HFFc6 (cell line): ENCODE data around the gene NGEF. TPM values are rescaled to one million over a fixed set of nuclear protein-coding genes. Genes with fewer than 3 reads are reported as not detected.

Source experiments
- DNase-seq: peaks from one replicate; pipeline ENCODE4 v3.0.0-alpha.2; 2018
- H3K27ac Mint-ChIP-seq: 2 replicates; pipeline ENCODE4 v1.8.0; 2020; ENCODE audit warnings: mild to moderate bottlenecking, mixed read lengths
- H3K27me3 Mint-ChIP-seq: 2 replicates; pipeline ENCODE4 v1.8.0; 2021; ENCODE audit warnings: mild to moderate bottlenecking, moderate library complexity, mixed read lengths; ENCODE audit not compliant: insufficient read depth
- H3K36me3 Mint-ChIP-seq: 2 replicates; pipeline ENCODE4 v1.8.0; 2021; ENCODE audit warnings: low read depth, mixed read lengths
- H3K4me1 Mint-ChIP-seq: 2 replicates; pipeline ENCODE4 v1.8.0; 2020; ENCODE audit warnings: low read depth, mixed read lengths
- H3K4me3 Mint-ChIP-seq: 2 replicates; pipeline ENCODE4 v1.8.0; 2020; ENCODE audit warnings: mild to moderate bottlenecking, moderate library complexity, mixed read lengths
- H3K9me3 Mint-ChIP-seq: 2 replicates; pipeline ENCODE4 v1.8.0; 2020; ENCODE audit warnings: mild to moderate bottlenecking, mixed read lengths
- CTCF ChIP-seq: fragments of 200-600 bp; sonication (generic); IDR thresholded peaks from 2 replicates; pipeline ENCODE4 v1.5.0; 2021; ENCODE audit warnings: antibody characterized with exemption, mild to moderate bottlenecking
- total RNA-seq, 6 experiments: library from RNA; stranded (reverse); fragmentation: NEBNext Ultra II Directional; extraction: Animal tissue kit (Norgen Biotek cat#: 25700); gene quantifications; 2 replicates in 1 of 6; 3 replicates in 5 of 6; pipeline ENCODE4 v1.2.3, GENCODE V29; 2021

Gene NGEF
- total RNA-seq, 6 experiments from 2014 or later = 0.20 to 0.36 (median 0.28) TPM; not detected in 3

- Mint-ChIP-seq H3K4me1 (no peaks in the 10 kb centered on the region), H3K36me3 (no peaks in the 10 kb centered on the region), H3K9me3 (no peaks in the 10 kb centered on the region), H3K27me3 (peaks cover 27% of the 10 kb centered on the region), H3K27ac (no peak overlapping the region), H3K4me3 (no peak overlapping the region)
- TF ChIP-seq CTCF = no peak
- DNase-seq = no peak
These were observed 2.3 kb downstream of the NGEF start for GRCh38 chr2:233010569-233011267.

DNA sequence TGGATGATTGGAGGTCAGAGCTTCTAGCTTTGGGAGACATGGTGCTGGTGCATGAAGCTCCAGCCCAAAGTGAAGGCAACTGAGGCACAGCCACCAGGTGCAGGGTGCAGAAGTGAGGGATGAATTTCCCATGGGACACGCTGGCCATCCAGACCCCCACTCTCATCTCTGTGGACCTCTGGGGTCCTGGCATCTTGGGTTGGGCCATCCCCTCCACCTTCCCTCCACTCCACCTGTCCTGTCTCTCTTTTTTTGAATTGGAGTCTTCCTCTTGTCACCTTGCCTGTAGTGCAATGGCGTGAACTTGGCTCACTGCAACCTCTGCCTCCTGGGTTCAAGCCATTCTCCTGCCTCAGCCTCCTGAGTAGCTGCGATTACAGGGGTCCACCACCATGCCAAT, 3.4 kb downstream of the NGEF start:
- TF ChIP-seq CTCF = no peak
- Mint-ChIP-seq H3K4me1 (no peaks in the 10 kb centered on the region), H3K9me3 (no peaks in the 10 kb centered on the region), H3K27me3 (peaks cover 31% of the 10 kb centered on the region), H3K4me3 (no peak overlapping the region), H3K36me3 (no peaks in the 10 kb centered on the region), H3K27ac (no peak overlapping the region)
- no peak for DNase-seq

- H3K4me1 Mint-ChIP-seq = no peaks in the 10 kb centered on the region
- no peak for TF ChIP-seq CTCF
- H3K27me3 Mint-ChIP-seq = peaks cover 43% of the 10 kb centered on the region
- no peak overlapping the region for H3K27ac Mint-ChIP-seq
- no peaks in the 10 kb centered on the region for H3K36me3 Mint-ChIP-seq
- no peak for DNase-seq
- H3K4me3 Mint-ChIP-seq = no peak overlapping the region
- H3K9me3 Mint-ChIP-seq = no peaks in the 10 kb centered on the region
These were observed 5.3 kb downstream of the NGEF start for GRCh38 chr2:233007739-233008138.

DNA sequence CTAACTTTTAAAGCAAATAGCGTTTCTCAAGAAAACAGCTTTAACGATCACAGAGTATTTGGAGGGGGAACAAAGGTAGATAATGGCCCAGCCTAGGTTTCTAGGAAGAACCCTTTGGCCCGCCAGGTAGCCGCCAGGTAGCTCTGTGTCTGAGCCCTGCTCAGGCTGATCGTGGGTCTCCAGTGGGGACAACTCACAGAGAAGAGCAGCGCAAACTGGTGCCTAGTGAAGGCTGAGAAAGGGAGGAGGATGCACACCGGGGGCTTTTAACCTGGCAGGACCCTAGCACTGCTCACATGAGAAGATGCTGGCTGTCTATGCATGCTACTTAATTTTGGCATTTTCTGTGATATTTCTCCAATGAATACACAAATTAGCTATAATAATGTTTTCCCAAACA, 5.8 kb downstream of the NGEF start:
- no peak for DNase-seq
- Mint-ChIP-seq H3K4me1 (no peaks in the 10 kb centered on the region), H3K36me3 (no peaks in the 10 kb centered on the region), H3K4me3 (no peak overlapping the region), H3K27ac (no peak overlapping the region), H3K27me3 (peaks cover 44% of the 10 kb centered on the region), H3K9me3 (no peaks in the 10 kb centered on the region)
- no peak for TF ChIP-seq CTCF

DNA sequence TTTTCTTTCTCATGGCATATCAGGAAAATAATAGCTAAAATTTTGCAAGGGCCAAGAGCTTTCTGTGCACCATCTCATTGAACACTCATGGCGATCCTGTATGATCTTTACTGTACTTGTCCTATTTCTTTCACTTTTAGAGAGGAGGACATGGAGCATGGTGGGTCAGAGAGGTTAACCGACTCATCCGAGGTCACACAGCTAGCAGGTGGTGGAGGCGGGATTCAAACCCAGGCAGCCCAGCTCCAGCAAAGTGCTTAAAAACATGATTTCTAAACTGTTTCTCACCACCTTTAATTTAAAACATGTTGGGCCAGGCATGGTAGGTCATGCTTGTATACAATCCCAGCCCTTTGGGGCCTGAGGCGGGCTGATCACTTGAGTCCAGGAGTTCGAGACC, 6.4 kb downstream of the NGEF start:
- H3K36me3 Mint-ChIP-seq = no peaks in the 10 kb centered on the region
- H3K9me3 Mint-ChIP-seq = no peaks in the 10 kb centered on the region
- DNase-seq = no peak
- TF ChIP-seq CTCF = no peak
- H3K4me1 Mint-ChIP-seq = no peaks in the 10 kb centered on the region
- no peak overlapping the region for H3K4me3 Mint-ChIP-seq
- peaks cover 39% of the 10 kb centered on the region for H3K27me3 Mint-ChIP-seq
- no peak overlapping the region for H3K27ac Mint-ChIP-seq
